ENCODE results near the gene PLS1.

- TF ChIP-seq CTCF (IDR thresholded peaks at IDR 0.05; ENCODE audit: low read length) (no peak), EZH2 (IDR thresholded peaks at IDR 0.05; ENCODE audit: borderline replicate concordance, low read length) (no peak)
These were observed 18.4 kb upstream of the PLS1 start for GRCh38 chr3:142577696-142578328.
